Esophagus squamous epithelium (tissue), 4 donors: Measurements from ENCODE around the gene SRMS.
A peak's percentile ranks its signal among the peaks of the same experiment; 100 is the strongest.

ENCODE experiments used
- POLR2A ChIP-seq, 4 donors: fragments of 450-650 bp; IDR thresholded peaks; one replicate each; pipeline ENCODE4 v1.6.1; 2017; ENCODE audit warnings: antibody characterized with exemption in 4 of 4, mild to moderate bottlenecking in 4 of 4, moderate library complexity in 3 of 4
- TF ChIP-seq, protein P1 (sequence below), 6 experiments: fragments of 450-650 bp in 4 of 6; fragments of 200-600 bp in 2 of 6; sonication (generic) in 2 of 6; IDR thresholded peaks; one replicate each; pipeline ENCODE4 v1.5.1; 2016 to 2019; ENCODE audit warnings: antibody characterized with exemption in 6 of 6, mild to moderate bottlenecking in 4 of 6, moderate library complexity in 4 of 6

DNA sequence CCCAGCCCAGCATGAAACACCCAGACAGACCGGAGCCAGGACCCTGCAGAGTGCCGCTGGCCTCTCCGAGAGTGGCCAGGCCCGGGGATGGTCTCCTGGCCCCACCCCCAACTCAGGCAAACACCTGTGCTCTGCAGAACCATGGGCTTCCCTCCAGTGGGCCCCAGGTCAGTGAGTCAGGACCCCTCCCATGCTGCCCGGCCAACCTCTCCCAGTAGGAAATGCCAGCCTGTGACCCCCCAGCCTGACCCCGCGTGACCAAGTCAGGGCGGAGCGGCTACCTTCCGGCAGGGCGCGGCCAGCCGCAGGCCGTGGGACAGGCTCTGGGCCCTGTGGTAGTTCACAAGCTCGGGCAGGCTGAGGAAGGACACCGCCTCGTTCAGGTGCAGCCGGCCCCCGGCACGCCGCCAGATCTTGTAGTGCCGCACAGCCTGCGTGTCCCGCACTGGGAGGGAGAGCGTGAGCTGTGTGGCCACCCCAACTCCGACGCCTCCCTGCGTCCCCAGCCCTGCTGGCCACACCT is 13.6 kb downstream of the SRMS start:
- TF ChIP-seq, protein P1, sequence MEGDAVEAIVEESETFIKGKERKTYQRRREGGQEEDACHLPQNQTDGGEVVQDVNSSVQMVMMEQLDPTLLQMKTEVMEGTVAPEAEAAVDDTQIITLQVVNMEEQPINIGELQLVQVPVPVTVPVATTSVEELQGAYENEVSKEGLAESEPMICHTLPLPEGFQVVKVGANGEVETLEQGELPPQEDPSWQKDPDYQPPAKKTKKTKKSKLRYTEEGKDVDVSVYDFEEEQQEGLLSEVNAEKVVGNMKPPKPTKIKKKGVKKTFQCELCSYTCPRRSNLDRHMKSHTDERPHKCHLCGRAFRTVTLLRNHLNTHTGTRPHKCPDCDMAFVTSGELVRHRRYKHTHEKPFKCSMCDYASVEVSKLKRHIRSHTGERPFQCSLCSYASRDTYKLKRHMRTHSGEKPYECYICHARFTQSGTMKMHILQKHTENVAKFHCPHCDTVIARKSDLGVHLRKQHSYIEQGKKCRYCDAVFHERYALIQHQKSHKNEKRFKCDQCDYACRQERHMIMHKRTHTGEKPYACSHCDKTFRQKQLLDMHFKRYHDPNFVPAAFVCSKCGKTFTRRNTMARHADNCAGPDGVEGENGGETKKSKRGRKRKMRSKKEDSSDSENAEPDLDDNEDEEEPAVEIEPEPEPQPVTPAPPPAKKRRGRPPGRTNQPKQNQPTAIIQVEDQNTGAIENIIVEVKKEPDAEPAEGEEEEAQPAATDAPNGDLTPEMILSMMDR (IDR thresholded peaks at IDR 0.05) = no peak
- TF ChIP-seq POLR2A (IDR thresholded peaks at IDR 0.05) = peak in 3 of 4 donors; percentile 13 to 53 (median 22)
